ENCODE measurements around the gene ARID1B. TPM values are rescaled to one million over a fixed set of nuclear protein-coding genes. Genes with fewer than 3 reads are reported as not detected.

The ARID1B gene
- total and polyA plus RNA-seq, 4 donors, result 7.0 to 49.0 (median 24.2) TPM

GRCh38 chr6:157219201-157220200 is 442.3 kb downstream of the ARID1B start:
- H3K9ac ChIP-seq (ENCODE audit: low read depth in 1 of 2, low read length in 2 of 2), result no peak overlapping the region
- H3K27me3 ChIP-seq (ENCODE audit: control insufficient read depth in 4 of 4, insufficient read depth in 4 of 4, low read length in 3 of 4), result no peaks in the 10 kb centered on the region
- no peaks in the 10 kb centered on the region for H3K9me3 ChIP-seq (ENCODE audit: control insufficient read depth in 4 of 4, low read length in 3 of 4)
- no peak for DNase-seq (ENCODE audit: low spot score)
- no peak overlapping the region for H3K27ac ChIP-seq (ENCODE audit: low read depth in 1 of 2, low read length in 2 of 2)
- H3K36me3 ChIP-seq (ENCODE audit: control insufficient read depth in 4 of 4, insufficient read depth in 3 of 4, low read depth in 1 of 4, low read length in 3 of 4), result no peaks in the 10 kb centered on the region
- H3K4me3 ChIP-seq (ENCODE audit: low read depth in 1 of 3, low read length in 3 of 3), result no peak overlapping the region
- 89% methylated on average over 18 of the region's 18 CpGs for WGBS
- TF ChIP-seq ATF3 (IDR thresholded peaks at IDR 0.05) (no peak), REST (IDR thresholded peaks at IDR 0.05) (no peak), HNF4A (conservative IDR thresholded peaks at IDR 0.05) (no peak), EGR1 (IDR thresholded peaks at IDR 0.05; ENCODE audit: low read depth in 2 of 2) (no peak), YY1 (IDR thresholded peaks at IDR 0.05) (no peak), RXRA (IDR thresholded peaks at IDR 0.05) (no peak), NR2F2 (IDR thresholded peaks at IDR 0.05) (no peak), FOXA2 (IDR thresholded peaks at IDR 0.05) (no peak), RAD21 (IDR thresholded peaks at IDR 0.05) (no peak), CTCF (IDR thresholded peaks at IDR 0.05; ENCODE audit: low read depth, low read length, missing input control) (no peak), HNF4G (IDR thresholded peaks at IDR 0.05) (no peak), JUND (IDR thresholded peaks at IDR 0.05) (no peak), ZBTB33 (IDR thresholded peaks at IDR 0.05) (no peak), GABPA (IDR thresholded peaks at IDR 0.05 in 1 of 2, conservative IDR thresholded peaks at IDR 0.05 in 1 of 2) (no peak), SP1 (IDR thresholded peaks at IDR 0.05) (no peak)
- peaks cover 0 to 6% (median 1%) of the 10 kb centered on the region in 4 donors for H3K4me1 ChIP-seq (ENCODE audit: control insufficient read depth in 4 of 4, insufficient read depth in 4 of 4, low read length in 3 of 4)

Data from liver (tissue), 9 donors.